GM12873 (cell line): ENCODE measurements around the gene SNAI3.

Experiments
- CTCF ChIP-seq: IDR thresholded peaks from 2 replicates; pipeline ENCODE4 v1.5.1; 2012; ENCODE audit warnings: low read depth, mild to moderate bottlenecking, moderate library complexity, low read length, control low read depth; ENCODE audit not compliant: insufficient read depth; ENCODE audit errors: missing control alignments

SNAI3 gene

DNA sequence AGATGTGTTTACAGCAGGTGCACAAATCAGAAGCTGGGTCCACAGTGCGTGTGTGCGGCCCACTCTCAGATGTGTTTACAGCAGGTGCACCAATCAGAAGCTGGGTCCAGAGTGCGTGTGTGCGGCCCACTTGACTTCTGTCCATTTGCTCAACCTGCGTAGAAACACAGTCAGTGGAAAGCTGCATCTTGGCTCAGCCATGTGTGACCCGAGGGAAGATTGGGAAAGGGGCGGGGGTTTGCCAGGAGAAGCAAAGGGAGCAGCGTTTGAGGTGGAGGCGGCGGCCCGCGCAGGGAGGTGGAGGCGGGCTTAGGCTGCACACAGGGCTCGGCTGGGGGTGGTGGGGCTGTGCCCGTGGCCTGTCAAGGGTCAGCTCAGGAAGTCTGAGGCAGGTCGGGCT lies 24.2 kb upstream of the SNAI3 start:
- no peak for TF ChIP-seq CTCF

DNA sequence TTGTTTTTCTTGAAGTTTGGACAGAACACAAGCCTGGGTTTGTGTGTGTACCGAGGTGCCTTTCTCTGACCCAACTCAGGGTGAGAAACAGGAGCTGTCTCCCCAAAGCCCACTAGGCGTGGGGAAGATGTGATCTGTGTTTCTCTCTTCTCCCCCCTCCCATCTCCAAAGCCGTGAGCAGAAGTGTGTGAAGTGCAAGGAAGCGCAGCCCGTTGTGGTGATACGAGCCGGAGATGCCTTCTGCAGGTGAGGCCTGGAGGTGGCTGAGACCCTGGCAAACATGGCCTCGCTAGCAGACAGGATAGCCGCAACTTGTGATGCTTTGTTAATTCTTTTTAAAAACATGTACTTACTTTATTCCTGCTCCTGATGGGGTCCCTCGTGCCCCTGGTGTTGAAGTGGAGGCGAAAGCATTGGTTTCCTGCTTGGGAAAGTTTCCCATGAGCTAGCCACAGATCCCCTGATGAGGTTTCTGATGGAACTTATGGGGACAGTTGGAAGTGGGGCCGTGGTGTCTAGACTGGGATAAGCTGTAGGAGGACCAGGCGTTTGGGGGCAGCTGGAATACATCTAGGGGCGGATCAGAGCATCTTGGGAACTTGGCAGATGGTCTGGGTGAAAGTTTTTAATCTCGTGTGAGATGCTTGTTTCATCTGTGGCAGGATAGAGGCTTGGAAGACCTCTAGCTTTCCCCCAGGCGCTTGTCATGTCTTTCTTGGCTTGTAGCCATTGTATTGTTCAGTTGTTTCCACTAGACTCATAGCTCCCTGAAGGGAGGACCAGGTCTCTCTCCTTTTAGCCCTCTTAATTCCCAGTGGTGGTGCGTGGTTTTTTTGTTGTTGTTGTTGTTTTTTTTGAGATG lies 20.9 kb upstream of the SNAI3 start:
- TF ChIP-seq CTCF: no peak

DNA sequence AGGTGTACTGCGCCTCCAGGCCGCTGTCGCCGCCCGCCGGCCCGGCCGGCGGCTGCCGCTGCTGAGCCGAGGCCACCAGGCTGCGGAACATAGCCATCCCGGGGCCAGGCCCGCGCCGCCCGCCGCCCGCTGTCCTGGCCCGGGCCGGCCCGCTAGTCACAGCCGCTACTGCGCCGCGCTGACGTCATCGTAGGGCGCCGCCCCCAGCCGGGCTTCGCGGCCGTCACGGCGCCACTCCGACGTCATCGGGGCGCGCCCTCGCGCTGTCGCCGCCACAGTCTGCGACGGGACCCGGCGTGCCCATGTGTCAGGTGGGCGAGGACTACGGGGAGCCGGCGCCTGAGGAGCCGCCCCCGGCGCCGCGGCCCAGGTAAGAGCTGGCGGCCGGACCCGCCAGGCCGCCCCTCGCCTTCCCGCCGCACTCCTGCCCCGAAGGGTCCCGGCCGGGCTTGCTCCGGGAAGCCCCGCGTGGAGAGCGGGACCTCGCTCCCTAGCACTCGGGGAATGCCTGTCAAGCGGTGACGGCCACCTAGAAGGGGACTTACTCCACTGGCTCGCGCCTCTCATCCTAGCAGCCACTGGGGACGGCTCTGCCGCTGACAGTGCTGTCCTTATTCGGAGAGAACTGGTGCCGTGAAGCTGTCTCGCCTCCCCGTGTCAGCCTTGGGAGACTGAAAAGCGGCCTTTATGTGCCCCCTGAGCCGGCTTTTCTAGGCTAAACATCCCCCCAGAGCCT lies 20.1 kb upstream of the SNAI3 start, which contains the start of the genes CTU2 and RNF166:
Gene CTU2, plus strand, starts transcription at position 275 of the 736 bp plus-strand sequence. Its CDS starts 28 bp downstream, at position 303.
Gene RNF166, minus strand, starts transcription at position 180 of the 736 bp plus-strand sequence. Its CDS starts 83 bp downstream, at position 97.
- no peak for TF ChIP-seq CTCF

GRCh38 chr16:88705801-88706228 lies 19.5 kb upstream of the SNAI3 start:
- no peak for TF ChIP-seq CTCF

DNA sequence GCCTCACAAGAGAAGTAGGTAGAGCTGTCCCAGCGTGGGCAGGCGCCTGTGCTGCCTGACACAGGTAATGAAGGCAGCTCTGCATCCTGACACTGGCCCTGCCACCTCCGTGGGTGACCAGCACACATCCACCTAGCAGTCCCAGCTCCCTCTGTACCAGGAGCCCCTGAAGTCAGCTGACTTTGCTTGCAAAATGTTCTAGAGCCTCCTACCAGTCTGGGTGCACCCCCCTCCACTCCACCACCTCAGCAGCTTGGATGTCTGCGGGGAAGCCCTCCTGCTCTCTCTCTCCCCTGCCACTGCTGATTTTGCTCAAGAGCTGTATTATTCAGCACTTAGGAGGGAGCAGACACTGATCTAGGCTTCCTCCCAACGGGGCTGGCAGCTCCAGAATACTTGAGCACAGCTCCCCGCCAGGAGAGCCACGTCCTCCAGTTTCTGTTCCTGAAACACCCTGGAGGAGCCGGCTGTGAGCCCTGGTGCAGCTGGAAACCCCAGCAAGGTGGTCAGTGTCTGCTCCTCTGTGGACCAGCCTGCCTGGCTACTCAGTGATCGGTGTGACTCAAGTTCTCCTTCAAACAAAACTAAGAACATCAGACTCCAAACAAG lies 18.9 kb upstream of the SNAI3 start:
- no peak for TF ChIP-seq CTCF

GRCh38 chr16:88703486-88704309 lies 17.4 kb upstream of the SNAI3 start:
- no peak for TF ChIP-seq CTCF
